Activated naive CD4-positive, alpha-beta T cell treated with anti-CD3 and anti-CD28 coated beads, Interleukin-2, amount 10 ng/mL, durations not matched to agents 5 hours and 36 hours (primary cell): Measurements from ENCODE around the gene MIOX. TPM values are rescaled to one million over a fixed set of nuclear protein-coding genes. Genes with fewer than 3 reads are reported as not detected.

Source experiments
- total RNA-seq, 2 experiments: library from RNA; stranded (reverse); gene quantifications; one replicate each; pipeline ENCODE4 v1.2.3, GENCODE V29; 2021

Gene MIOX
- not detected for total RNA-seq

DNA sequence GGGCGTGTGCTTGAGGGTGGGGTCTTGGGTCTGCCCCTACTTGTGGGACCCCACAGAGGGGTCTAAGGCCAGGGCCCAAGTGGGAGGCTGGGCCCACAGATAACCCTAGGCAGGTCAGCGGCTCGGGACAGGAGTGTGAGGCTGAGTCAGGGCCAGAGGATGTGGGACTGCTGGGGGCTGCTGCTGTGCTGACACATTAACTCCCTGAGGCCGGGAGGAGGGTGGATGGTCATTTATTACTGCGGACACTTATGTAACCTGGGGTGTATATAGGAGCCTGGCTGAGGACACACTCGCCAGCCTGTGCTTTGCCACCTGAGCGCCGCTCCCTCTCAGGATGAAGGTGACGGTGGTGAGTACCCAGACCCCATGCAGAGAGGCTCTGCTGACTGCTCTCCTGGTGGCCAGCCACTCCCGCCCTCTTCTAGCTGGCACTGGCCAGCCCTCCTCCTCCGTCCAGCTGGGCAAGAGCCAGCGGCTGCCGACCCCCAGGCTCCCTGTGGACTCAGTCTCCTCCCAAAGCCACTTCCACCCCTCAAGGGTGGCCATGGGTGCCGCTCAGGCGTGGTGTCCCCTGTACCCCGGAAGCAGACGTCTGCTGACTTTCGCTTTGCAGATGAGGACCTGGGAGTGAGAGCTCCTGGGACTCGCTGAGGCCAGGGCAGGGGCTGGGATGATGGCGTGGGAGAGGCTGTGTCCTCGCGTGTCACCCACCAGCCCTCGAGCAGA is at the start of gene MIOX:
Gene MIOX (plus strand): TSS at position 299 of the 729 bp plus-strand sequence. CDS start 39 bp downstream, at position 338.

DNA sequence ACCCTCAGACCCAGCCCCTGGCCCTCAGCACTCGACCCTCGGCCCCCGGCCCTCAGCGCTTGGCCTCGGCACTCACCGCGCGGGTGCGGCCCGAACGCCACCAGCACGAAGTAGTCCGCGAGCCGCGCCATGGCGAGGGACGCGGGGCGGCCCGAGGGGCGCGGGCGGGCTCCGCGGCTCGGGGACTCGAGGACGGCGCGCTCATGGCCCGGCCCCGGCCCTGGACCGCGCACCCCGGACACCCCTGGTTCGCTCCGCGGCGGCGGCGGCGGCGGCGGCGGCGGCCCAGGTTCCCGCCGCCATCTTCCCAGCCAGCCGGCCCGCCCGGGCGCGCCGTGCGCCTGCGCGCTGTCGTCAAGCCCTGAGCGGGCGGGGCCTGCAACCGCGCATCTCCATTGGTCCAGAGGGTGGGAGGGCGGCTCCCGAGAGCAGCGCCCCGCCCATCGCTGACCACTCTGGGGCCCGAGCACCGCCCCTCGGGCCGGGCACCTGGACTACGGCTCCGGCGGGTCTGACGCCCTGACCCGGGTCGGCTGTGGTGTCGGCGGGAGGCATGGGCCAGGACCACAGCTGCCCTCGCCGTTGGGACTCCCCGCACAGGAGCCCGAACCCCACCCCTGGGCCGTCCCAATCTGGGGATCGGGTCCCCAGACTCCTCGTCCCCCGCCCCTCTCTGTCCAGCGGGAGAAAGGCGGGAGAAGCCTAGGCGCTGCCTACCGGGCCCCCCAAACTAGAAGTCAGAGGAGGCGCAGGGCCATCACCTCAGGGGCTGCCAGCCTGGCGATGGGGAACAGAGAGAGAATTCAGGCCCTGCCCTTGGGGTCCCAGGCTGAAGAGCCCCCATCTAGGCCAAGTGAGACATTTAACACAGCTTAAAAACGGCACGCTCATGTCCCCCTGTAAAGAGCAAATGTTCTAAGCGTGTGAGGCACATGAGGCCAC is 11.7 kb upstream of the MIOX start, which contains the start of gene SBF1:
Gene SBF1 (minus strand): TSS at position 326 of the 942 bp plus-strand sequence. CDS start 195 bp downstream, at position 131.

GRCh38 chr22:50481440-50482106 is 5.1 kb upstream of the MIOX start, which contains the start of gene ADM2:
TSS of gene ADM2 (plus strand) at chr22:50481543. CDS start at chr22:50481848, 305 bp downstream.

DNA sequence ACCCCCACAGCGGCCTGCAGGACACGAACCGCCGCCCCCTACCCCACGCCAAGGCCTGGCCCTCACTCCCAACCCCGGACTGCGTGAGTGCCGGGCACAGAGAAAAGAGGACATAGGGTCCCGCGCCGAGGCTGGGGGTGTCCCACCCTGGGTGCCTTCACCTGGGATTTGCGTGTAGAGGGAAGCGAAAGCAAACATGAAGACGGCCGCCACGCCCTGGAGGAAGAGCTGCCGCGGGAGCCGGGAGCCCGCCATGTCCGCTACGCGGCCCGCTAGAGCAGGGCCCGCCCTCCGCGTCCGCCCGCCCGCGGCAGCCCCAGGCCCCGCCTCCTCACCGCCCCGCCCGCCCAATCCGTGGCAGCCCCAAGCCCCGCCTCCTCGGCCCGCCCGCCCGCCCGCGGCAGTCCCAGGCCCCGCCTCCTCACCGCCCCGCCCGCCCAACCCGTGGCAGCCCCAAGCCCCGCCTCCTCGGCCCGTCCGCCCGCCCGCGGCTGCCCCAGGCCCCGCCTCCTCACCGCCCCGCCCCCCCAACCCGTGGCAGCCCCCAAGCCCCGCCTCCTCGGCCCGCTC is 20.8 kb downstream of the MIOX start, which contains the start of gene LMF2:
Gene LMF2 (minus strand): TSS at position 282 of the 570 bp plus-strand sequence. CDS start 27 bp downstream, at position 255.

GRCh38 chr22:50507991-50508884 is 21.6 kb downstream of the MIOX start, which contains the start of gene NCAPH2:
TSS of gene NCAPH2 (plus strand) at chr22:50508224. CDS start at chr22:50508338, 114 bp downstream.

GRCh38 chr22:50525104-50525857 is 38.6 kb downstream of the MIOX start, which contains the start of gene SCO2:
TSS of gene SCO2 (minus strand) at chr22:50525598. CDS start at chr22:50524411, 1,187 bp downstream.

DNA sequence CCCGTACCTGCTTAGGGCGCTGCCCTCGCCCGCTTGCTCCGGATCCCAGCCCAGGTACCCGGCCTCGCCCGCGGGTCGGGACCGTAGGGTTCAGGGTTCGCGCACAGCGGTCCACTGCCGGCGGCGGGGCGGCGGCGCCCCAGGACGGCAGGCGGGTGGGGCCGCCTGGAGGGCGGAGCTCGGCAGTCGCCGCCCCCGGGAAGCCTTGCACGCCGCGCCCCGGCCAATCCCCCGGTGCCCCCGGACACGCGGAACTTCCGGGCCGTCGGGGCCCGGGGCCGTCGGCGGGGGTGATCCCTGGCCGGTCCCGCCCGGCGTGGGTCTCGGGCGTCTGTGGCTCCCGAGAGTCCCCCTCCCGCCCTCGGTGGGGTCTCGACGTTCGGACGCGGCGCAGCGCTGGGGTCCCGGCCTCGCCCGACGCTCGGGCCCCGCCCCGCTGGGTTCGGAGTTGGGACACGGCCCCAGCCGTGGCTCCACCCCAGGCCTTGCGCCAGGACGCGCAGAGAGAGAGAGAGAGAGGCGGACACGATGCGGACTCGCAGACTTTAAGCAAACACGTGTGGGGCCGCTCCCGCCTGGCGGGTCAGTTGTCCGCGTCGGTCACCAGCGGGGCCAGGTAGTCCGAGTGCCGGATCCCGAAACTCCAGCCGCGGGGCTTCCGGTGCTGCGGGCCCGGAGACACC is 43.4 kb downstream of the MIOX start, which contains the start of gene TYMP:
Gene TYMP (minus strand): TSS at position 116 of the 683 bp plus-strand sequence. CDS start 303 bp downstream, outside the sequence.

Other genes with a start within 250 kb of the MIOX start
- 10 to 100 TPM; 58.8 to 62.5 TPM for gene TUBGCP6, start 241.8 kb upstream of the MIOX start, total RNA-seq
- 10 to 100 TPM; 91.0 to 92.5 TPM for gene HDAC10, start 235.6 kb upstream of the MIOX start, total RNA-seq
- gene MAPK12, start 225.2 kb upstream of the MIOX start, total RNA-seq = 1 to 10 TPM; 3.2 to 3.3 TPM
- 10 to 100 TPM in 1 of 2 experiments, 1 to 10 TPM in 1; 8.9 to 11.4 TPM for gene MAPK11, start 216.5 kb upstream of the MIOX start, total RNA-seq
- 10 to 100 TPM; 16.1 to 16.4 TPM for gene PLXNB2, start 179.2 kb upstream of the MIOX start, total RNA-seq
- gene DENND6B, start 159.8 kb upstream of the MIOX start, total RNA-seq = 1 to 10 TPM; 4.5 to 4.7 TPM
- gene PPP6R2, start 143.5 kb upstream of the MIOX start, total RNA-seq = 10 to 100 TPM; 54.5 to 60.9 TPM
- gene SBF1, start 11.8 kb upstream of the MIOX start, total RNA-seq = 100 to 1,000 TPM; 174 to 186 TPM
- 1 to 10 TPM; 4.6 to 6.1 TPM for gene ADM2, start 5.3 kb upstream of the MIOX start, total RNA-seq
- gene LMF2, start 20.8 kb downstream of the MIOX start, total RNA-seq = 100 to 1,000 TPM; 106 to 107 TPM
- gene NCAPH2, start 21.4 kb downstream of the MIOX start, total RNA-seq = 10 to 100 TPM; 83.5 to 88.7 TPM
- 10 to 100 TPM in 1 of 2 experiments, 1 to 10 TPM in 1; 3.8 to 11.7 TPM for gene SCO2, start 38.7 kb downstream of the MIOX start, total RNA-seq
- 10 to 100 TPM; 39.2 to 41.7 TPM for gene TYMP, start 43.2 kb downstream of the MIOX start, total RNA-seq
- gene KLHDC7B, start 59.0 kb downstream of the MIOX start, total RNA-seq = 1 to 10 TPM; 6.4 to 7.6 TPM
- gene SYCE3, start 76.1 kb downstream of the MIOX start, total RNA-seq = not detected
- 10 to 100 TPM; 54.9 to 59.9 TPM for gene CPT1B, start 91.6 kb downstream of the MIOX start, total RNA-seq
- 100 to 1,000 TPM; 111 to 117 TPM for gene CHKB, start 96.0 kb downstream of the MIOX start, total RNA-seq
- gene MAPK8IP2, start 113.9 kb downstream of the MIOX start, total RNA-seq = under 1 TPM; 0.12 to 0.28 TPM
- gene ARSA, start 141.3 kb downstream of the MIOX start, total RNA-seq = 10 to 100 TPM; 56.8 to 59.1 TPM
- not detected for gene SHANK3, start 186.0 kb downstream of the MIOX start, total RNA-seq